Rectal smooth muscle tissue (tissue), 1 donor: ENCODE measurements around the gene SLC16A3.
"Not testable (repeated sequence)": the region's sequence is repeated elsewhere in the genome, so short reads cannot be mapped to it uniquely, and the experiment has no call there.

Source experiments
- H3K27ac ChIP-seq: one replicate; pipeline ENCODE4 v1.7.0; 2013; ENCODE audit warnings: low read depth, low read length, inconsistent platforms
- H3K27me3 ChIP-seq: one replicate; pipeline ENCODE4 v1.7.0; 2013; ENCODE audit warnings: low read length; ENCODE audit not compliant: control insufficient read depth, insufficient read depth
- H3K36me3 ChIP-seq: one replicate; pipeline ENCODE4 v1.7.0; 2013; ENCODE audit warnings: low read length; ENCODE audit not compliant: control insufficient read depth, insufficient read depth
- H3K4me1 ChIP-seq: one replicate; pipeline ENCODE4 v1.7.0; 2013; ENCODE audit warnings: low read length; ENCODE audit not compliant: control insufficient read depth, insufficient read depth
- H3K4me3 ChIP-seq: one replicate; pipeline ENCODE4 v1.7.0; 2013; ENCODE audit warnings: low read length
- H3K9ac ChIP-seq: one replicate; pipeline ENCODE4 v1.7.0; 2013; ENCODE audit warnings: low read length

The SLC16A3 gene

GRCh38 chr17:82250868-82251500 is 22.1 kb downstream of the SLC16A3 start:
- no peak overlapping the region for H3K27ac ChIP-seq
- peaks cover 60% of the 10 kb centered on the region for H3K36me3 ChIP-seq

GRCh38 chr17:82252511-82253178 is 23.8 kb downstream of the SLC16A3 start:
- Histone ChIP-seq H3K4me1 (peaks cover 7% of the 10 kb centered on the region), H3K27ac (no peak overlapping the region), H3K9ac (no peak overlapping the region), H3K27me3 (no peaks in the 10 kb centered on the region), H3K4me3 (no peak overlapping the region), H3K36me3 (peaks cover 61% of the 10 kb centered on the region)

More at GRCh38 chr17:82250868-82251500, 22.1 kb downstream of the SLC16A3 start:
- H3K4me1 ChIP-seq: peaks cover 23% of the 10 kb centered on the region
- H3K4me3 ChIP-seq: no peak overlapping the region
- H3K27me3 ChIP-seq: no peaks in the 10 kb centered on the region
- H3K9ac ChIP-seq: no peak overlapping the region

- no peak overlapping the region for H3K9ac ChIP-seq
- H3K4me3 ChIP-seq: no peak overlapping the region
- H3K27ac ChIP-seq: no peak overlapping the region
- H3K4me1 ChIP-seq: peaks cover 2% of the 10 kb centered on the region
- no peaks in the 10 kb centered on the region for H3K27me3 ChIP-seq
- H3K36me3 ChIP-seq: peaks cover 60% of the 10 kb centered on the region
Observed at GRCh38 chr17:82253179-82253544, 24.3 kb downstream of the SLC16A3 start.

- peaks cover 50% of the 10 kb centered on the region for H3K36me3 ChIP-seq
- not testable (repeated sequence) for H3K27ac ChIP-seq
Observed at GRCh38 chr17:82254096-82254495, 25.3 kb downstream of the SLC16A3 start.

GRCh38 chr17:82254746-82255145 is 25.9 kb downstream of the SLC16A3 start:
- not testable (repeated sequence) for H3K4me1 ChIP-seq, H3K27ac ChIP-seq, H3K27me3 ChIP-seq, H3K9ac ChIP-seq, H3K4me3 ChIP-seq
- H3K36me3 ChIP-seq: peaks cover 49% of the 10 kb centered on the region

More at GRCh38 chr17:82254096-82254495, 25.3 kb downstream of the SLC16A3 start:
- H3K9ac ChIP-seq, H3K4me1 ChIP-seq, H3K27me3 ChIP-seq, H3K4me3 ChIP-seq: not testable (repeated sequence)

- H3K27ac ChIP-seq: no peak overlapping the region
- H3K4me1 ChIP-seq: no peaks in the 10 kb centered on the region
- no peak overlapping the region for H3K4me3 ChIP-seq
- H3K9ac ChIP-seq: no peak overlapping the region
- H3K27me3 ChIP-seq: no peaks in the 10 kb centered on the region
- H3K36me3 ChIP-seq: peaks cover 47% of the 10 kb centered on the region
Observed at GRCh38 chr17:82255402-82255972, 26.6 kb downstream of the SLC16A3 start.

- Histone ChIP-seq H3K4me1 (no peaks in the 10 kb centered on the region), H3K27me3 (no peaks in the 10 kb centered on the region), H3K27ac (no peak overlapping the region), H3K4me3 (no peak overlapping the region), H3K36me3 (peaks cover 46% of the 10 kb centered on the region), H3K9ac (no peak overlapping the region)
Observed at GRCh38 chr17:82256242-82256885, 27.5 kb downstream of the SLC16A3 start.

GRCh38 chr17:82257473-82257872 is 28.6 kb downstream of the SLC16A3 start:
- H3K4me3 ChIP-seq: no peak overlapping the region
- H3K27me3 ChIP-seq: no peaks in the 10 kb centered on the region
- peaks cover 45% of the 10 kb centered on the region for H3K36me3 ChIP-seq
- peak overlapping the region; percentile 6 for H3K27ac ChIP-seq
- H3K4me1 ChIP-seq: no peaks in the 10 kb centered on the region
- no peak overlapping the region for H3K9ac ChIP-seq

- no peak overlapping the region for H3K4me3 ChIP-seq
- H3K36me3 ChIP-seq: peaks cover 37% of the 10 kb centered on the region
- H3K27me3 ChIP-seq: no peaks in the 10 kb centered on the region
- no peak overlapping the region for H3K27ac ChIP-seq
- H3K4me1 ChIP-seq: no peaks in the 10 kb centered on the region
- H3K9ac ChIP-seq: no peak overlapping the region
Observed at GRCh38 chr17:82258555-82258954, 29.7 kb downstream of the SLC16A3 start.

GRCh38 chr17:82259972-82260961 is 31.4 kb downstream of the SLC16A3 start:
- H3K36me3 ChIP-seq: peaks cover 46% of the 10 kb centered on the region
- H3K27ac ChIP-seq, H3K27me3 ChIP-seq, H3K4me1 ChIP-seq, H3K9ac ChIP-seq, H3K4me3 ChIP-seq: not testable (repeated sequence)

- Histone ChIP-seq H3K4me1 (peaks cover 7% of the 10 kb centered on the region), H3K36me3 (peaks cover 52% of the 10 kb centered on the region), H3K9ac (no peak overlapping the region), H3K27ac (no peak overlapping the region), H3K27me3 (no peaks in the 10 kb centered on the region), H3K4me3 (no peak overlapping the region)
Observed at GRCh38 chr17:82262344-82262743, 33.5 kb downstream of the SLC16A3 start.

GRCh38 chr17:82263641-82264040 is 34.8 kb downstream of the SLC16A3 start:
- Histone ChIP-seq H3K4me1 (peaks cover 19% of the 10 kb centered on the region), H3K36me3 (peaks cover 48% of the 10 kb centered on the region), H3K9ac (no peak overlapping the region), H3K27me3 (no peaks in the 10 kb centered on the region), H3K27ac (no peak overlapping the region), H3K4me3 (no peak overlapping the region)
